Endothelial cell of umbilical vein (primary cell): ENCODE data around the gene LRRTM3. TPM values are rescaled to one million over a fixed set of nuclear protein-coding genes. Genes with fewer than 3 reads are reported as not detected.

Experiments
- BruUV-seq: library from RNA; stranded (reverse); fragments of 400-500 nt; replicated peaks from 2 replicates; lab custom pipeline; 2021; lab: Mats Ljungman, UMichigan
- CTCF ChIA-PET: fragments of 300-600, 350-600 bp; sonication (Branson Sonifier 250); formaldehyde crosslinking; loops from one replicate; lab custom pipeline; 2021; ENCODE audit warnings: antibody characterized with exemption, inconsistent platforms; lab: Charles Lee
- POLR2A ChIA-PET: fragments of 300-600, 350-600 bp; sonication (Branson Sonifier 250); formaldehyde crosslinking; loops from one replicate; lab custom pipeline; 2021; ENCODE audit warnings: antibody characterized with exemption, inconsistent platforms; lab: Charles Lee
- DNase-seq: peaks from one replicate; pipeline ENCODE4 v3.0.0-alpha.2; 2011; ENCODE audit warnings: low read depth, low spot score
- FAIRE-seq: peaks from 2 replicates; lab custom pipeline; 2011; peaks lifted over from hg19 to GRCh38; lab: Jason Lieb, UNC
- H2AFZ ChIP-seq: 2 replicates; pipeline ENCODE4 v1.6.0; 2012; ENCODE audit warnings: low read depth, low read length, control low read depth, inconsistent platforms
- H3K27ac ChIP-seq: 2 replicates; pipeline ENCODE4 v1.5.1; 2011; ENCODE audit warnings: low read depth, mild to moderate bottlenecking, control low read depth, low read length, moderate library complexity; ENCODE audit not compliant: insufficient read depth
- H3K27me3 ChIP-seq, 2 experiments: 2 replicates each; pipeline versions ENCODE4 v1.6.0 to v1.6.1; 2011; ENCODE audit warnings: low read length in 2 of 2, mixed read lengths in 1 of 2; ENCODE audit not compliant: control insufficient read depth in 2 of 2, insufficient read depth in 2 of 2
- H3K36me3 ChIP-seq, 2 experiments: 2 replicates in 1 of 2; 3 replicates in 1 of 2; pipeline ENCODE4 v1.5.1; 2011; ENCODE audit warnings: low read length in 2 of 2, mild to moderate bottlenecking in 1 of 2, moderate library complexity in 1 of 2; ENCODE audit not compliant: control insufficient read depth in 2 of 2, insufficient read depth in 2 of 2; ENCODE audit errors: extremely low read depth in 1 of 2
- H3K4me1 ChIP-seq: 3 replicates; pipeline ENCODE4 v1.5.1; 2011; ENCODE audit warnings: mild to moderate bottlenecking, low read length; ENCODE audit not compliant: control insufficient read depth, insufficient read depth; ENCODE audit errors: extremely low read depth
- H3K4me2 ChIP-seq: 2 replicates; pipeline ENCODE4 v1.6.1; 2011; ENCODE audit warnings: low read length, control low read depth, mixed read lengths; ENCODE audit not compliant: insufficient read depth
- H3K4me3 ChIP-seq, 3 experiments: fragments of 200-600 bp in 1 of 3; sonication (generic), shearing (Covaris generic) in 1 of 3; replicated peaks in 1 of 3; 2 replicates each; pipeline ENCODE4 v1.5.1; 2011 to 2016; ENCODE audit warnings: control low read depth in 3 of 3, low read length in 3 of 3, mild to moderate bottlenecking in 2 of 3, inconsistent platforms in 1 of 3, low read depth in 1 of 3, moderate library complexity in 1 of 3; ENCODE audit not compliant: insufficient read depth in 1 of 3
- H3K79me2 ChIP-seq: 2 replicates; pipeline ENCODE4 v1.6.0; 2012; ENCODE audit warnings: low read length, inconsistent platforms; ENCODE audit not compliant: control insufficient read depth, insufficient read depth
- H3K9ac ChIP-seq: replicated peaks from 2 replicates; pipeline ENCODE3; 2011; ENCODE audit warnings: low read length, control low read depth; ENCODE audit not compliant: insufficient read depth; ENCODE audit errors: extremely low read depth
- H3K9me1 ChIP-seq: replicated peaks from 3 replicates; pipeline ENCODE4 v1.6.0; 2011; ENCODE audit warnings: mild to moderate bottlenecking, low read length; ENCODE audit not compliant: control insufficient read depth, insufficient read depth; ENCODE audit errors: extremely low read depth
- H3K9me3 ChIP-seq: replicated peaks from 2 replicates; pipeline ENCODE4 v1.5.1; 2012; ENCODE audit warnings: low read length, inconsistent platforms; ENCODE audit not compliant: control insufficient read depth, insufficient read depth
- H4K20me1 ChIP-seq: replicated peaks from 2 replicates; pipeline ENCODE3; 2011; ENCODE audit warnings: mild to moderate bottlenecking, low read length; ENCODE audit not compliant: control insufficient read depth, insufficient read depth; ENCODE audit errors: extremely low read depth
- EZH2 ChIP-seq: IDR thresholded peaks from 2 replicates; pipeline ENCODE4 v1.6.1; 2012; ENCODE audit warnings: borderline replicate concordance, low read depth, mild to moderate bottlenecking, moderate library complexity, low read length, inconsistent platforms; ENCODE audit not compliant: severe bottlenecking
- FOS ChIP-seq: IDR thresholded peaks from 2 replicates; pipeline ENCODE4 v1.6.1; 2011; ENCODE audit warnings: mild to moderate bottlenecking, low read length, moderate library complexity, borderline replicate concordance; ENCODE audit not compliant: insufficient read depth
- GATA2 ChIP-seq: IDR thresholded peaks from 2 replicates; pipeline ENCODE4 v1.7.0; 2011; ENCODE audit warnings: low read depth, mild to moderate bottlenecking, moderate library complexity, mixed read lengths, low read length; ENCODE audit not compliant: insufficient read length, insufficient read depth
- JUN ChIP-seq: IDR thresholded peaks from 2 replicates; pipeline ENCODE4 v1.6.1; 2011; ENCODE audit warnings: borderline replicate concordance, low read depth; ENCODE audit not compliant: insufficient read length, insufficient read depth
- MYC ChIP-seq: IDR thresholded peaks from one replicate; pipeline ENCODE4 v1.6.1; 2011; ENCODE audit warnings: mild to moderate bottlenecking, low read depth, low read length
- POLR2A ChIP-seq: IDR thresholded peaks from 2 replicates; pipeline ENCODE4 v1.6.1; 2012; ENCODE audit warnings: low read depth, mild to moderate bottlenecking, control low read depth, low read length
- POLR2AphosphoS5 ChIP-seq: IDR thresholded peaks from 2 replicates; pipeline ENCODE4 v1.6.1; 2012; ENCODE audit warnings: low read depth, mild to moderate bottlenecking, control low read depth, low read length, moderate library complexity; ENCODE audit not compliant: insufficient read depth
- dilution Hi-C: fragments of 300-500 bp; cut with MboI; formaldehyde crosslinking; loops from one replicate; pipeline ENCODE4 v1.15.0; 2019; ENCODE audit warnings: low sequenced_read_pairs; ENCODE audit not compliant: extremely low pct_ligation_motif_present
- intact Hi-C: fragments of 100-400 bp; cut with micrococcal nuclease; formaldehyde crosslinking; loops from one replicate; pipeline ENCODE4 v1.10.0; 2022
- polyA plus RNA-seq, 4 experiments: library from polyadenylated mRNA; depleted of rRNA in 3 of 4; stranded (reverse) in 3 of 4; unstranded in 1 of 4; fragments of >200 nt; gene quantifications; 2 replicates each; pipeline versions ENCODE4 v1.2.1 to v1.2.3, GENCODE V29; 2011 to 2012; ENCODE audit warnings: missing spikeins in 1 of 4
- total RNA-seq: library from RNA; stranded (reverse); gene quantifications from 2 replicates; pipeline ENCODE4 v1.2.3, GENCODE V29; 2021
- TF ChIP-seq, protein P1 (sequence below), 2 donors: IDR thresholded peaks; 1 replicate in 1 of 2; 2 replicates in 1 of 2; pipeline ENCODE4 v1.5.1; 2011; ENCODE audit warnings: low read length in 2 of 2, mild to moderate bottlenecking in 2 of 2, moderate library complexity in 2 of 2, control low read depth in 1 of 2, inconsistent platforms in 1 of 2, low read depth in 1 of 2; ENCODE audit not compliant: insufficient read depth in 1 of 2; ENCODE audit errors: extremely low read depth in 1 of 2
- TF ChIP-seq, protein P2 (sequence below): IDR thresholded peaks from 2 replicates; pipeline ENCODE4 v1.6.1; 2011; ENCODE audit not compliant: insufficient read depth, insufficient read length

Gene LRRTM3
- total and polyA plus RNA-seq, 2 donors (not counting 3 experiments of a cell fraction or from before 2014, with no cell fraction given), result not detected

DNA sequence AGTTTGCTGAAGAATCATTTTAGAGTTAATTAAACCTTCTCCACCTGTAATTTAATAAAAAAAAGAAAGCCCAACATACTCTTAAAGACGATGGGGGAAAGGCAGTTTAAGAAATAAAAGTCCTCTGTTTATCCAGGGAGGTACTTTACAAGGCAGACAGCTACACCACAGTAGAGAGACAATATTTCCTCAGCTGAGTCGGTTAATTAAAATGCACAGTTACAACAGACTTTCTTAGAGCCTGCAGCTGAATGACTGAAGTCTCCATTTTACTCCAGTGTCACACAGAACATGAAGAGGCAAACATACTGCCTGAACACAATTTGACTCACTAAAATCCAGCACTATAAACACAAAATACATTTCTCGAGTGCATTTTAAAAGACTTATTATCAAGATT, 15.1 kb downstream of the LRRTM3 start:
- no peaks in the 10 kb centered on the region for H3K27me3 ChIP-seq
- TF ChIP-seq, protein P1, sequence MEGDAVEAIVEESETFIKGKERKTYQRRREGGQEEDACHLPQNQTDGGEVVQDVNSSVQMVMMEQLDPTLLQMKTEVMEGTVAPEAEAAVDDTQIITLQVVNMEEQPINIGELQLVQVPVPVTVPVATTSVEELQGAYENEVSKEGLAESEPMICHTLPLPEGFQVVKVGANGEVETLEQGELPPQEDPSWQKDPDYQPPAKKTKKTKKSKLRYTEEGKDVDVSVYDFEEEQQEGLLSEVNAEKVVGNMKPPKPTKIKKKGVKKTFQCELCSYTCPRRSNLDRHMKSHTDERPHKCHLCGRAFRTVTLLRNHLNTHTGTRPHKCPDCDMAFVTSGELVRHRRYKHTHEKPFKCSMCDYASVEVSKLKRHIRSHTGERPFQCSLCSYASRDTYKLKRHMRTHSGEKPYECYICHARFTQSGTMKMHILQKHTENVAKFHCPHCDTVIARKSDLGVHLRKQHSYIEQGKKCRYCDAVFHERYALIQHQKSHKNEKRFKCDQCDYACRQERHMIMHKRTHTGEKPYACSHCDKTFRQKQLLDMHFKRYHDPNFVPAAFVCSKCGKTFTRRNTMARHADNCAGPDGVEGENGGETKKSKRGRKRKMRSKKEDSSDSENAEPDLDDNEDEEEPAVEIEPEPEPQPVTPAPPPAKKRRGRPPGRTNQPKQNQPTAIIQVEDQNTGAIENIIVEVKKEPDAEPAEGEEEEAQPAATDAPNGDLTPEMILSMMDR (IDR thresholded peaks at IDR 0.05; ENCODE audit: extremely low read depth in 1 of 2, insufficient read depth in 1 of 2, low read depth in 1 of 2, low read length in 2 of 2), result no peak
- TF ChIP-seq MYC, result no peak
- no peak for TF ChIP-seq POLR2AphosphoS5
- no peak for TF ChIP-seq POLR2A
- no peak for TF ChIP-seq EZH2
- TF ChIP-seq FOS, result no peak
- TF ChIP-seq, protein P2, sequence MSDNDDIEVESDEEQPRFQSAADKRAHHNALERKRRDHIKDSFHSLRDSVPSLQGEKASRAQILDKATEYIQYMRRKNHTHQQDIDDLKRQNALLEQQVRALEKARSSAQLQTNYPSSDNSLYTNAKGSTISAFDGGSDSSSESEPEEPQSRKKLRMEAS, result no peak
- TF ChIP-seq GATA2, result no peak
- TF ChIP-seq JUN, result no peak
- no peak overlapping the region for H3K4me2 ChIP-seq
- FAIRE-seq (no peak), DNase-seq (no peak)
- no peaks in the 10 kb centered on the region for H4K20me1 ChIP-seq
- no peaks in the 10 kb centered on the region for H3K79me2 ChIP-seq
- BruUV-seq, result no TSS peak
- no peaks in the 10 kb centered on the region for H3K4me1 ChIP-seq
- H3K9ac ChIP-seq, result no peak overlapping the region
- no peaks in the 10 kb centered on the region for H3K9me3 ChIP-seq
- ChIA-PET CTCF (interaction anchor here (0.9 to 1.3 kb wide), 2 partner anchors 10 to 25 kb away, joined by 3 to 6 read pairs; no protein-coding TSS in a partner anchor), POLR2A (no interaction called here)
- no peak overlapping the region for H3K4me3 ChIP-seq
- no peak overlapping the region for H3K27ac ChIP-seq
- no peak overlapping the region for H2AFZ ChIP-seq
- intact Hi-C loops, result no loop called here
- no peaks in the 10 kb centered on the region for H3K36me3 ChIP-seq
- dilution Hi-C loops, result no loop called here
- H3K9me1 ChIP-seq, result no peaks in the 10 kb centered on the region
